Esophagus (tissue), 2 donors: Measurements from ENCODE around the gene COASY. TPM values are rescaled to one million over a fixed set of nuclear protein-coding genes. Genes with fewer than 3 reads are reported as not detected.
A peak's percentile ranks its signal among the peaks of the same experiment; 100 is the strongest.

Experiments
- H3K27ac ChIP-seq, 2 donors: one replicate each; pipeline ENCODE4 v1.5.1; 2013; ENCODE audit warnings: low read depth in 2 of 2, mild to moderate bottlenecking in 2 of 2, inconsistent platforms in 1 of 2, low read length in 1 of 2, moderate library complexity in 1 of 2
- H3K27me3 ChIP-seq, 2 donors: one replicate each; pipeline ENCODE4 v1.6.1; 2013; ENCODE audit warnings: low read length in 2 of 2, control low read depth in 1 of 2, mild to moderate bottlenecking in 1 of 2; ENCODE audit not compliant: insufficient read depth in 2 of 2, control insufficient read depth in 1 of 2
- H3K36me3 ChIP-seq, 2 donors: one replicate each; pipeline ENCODE4 v1.6.1; 2013; ENCODE audit warnings: low read length in 1 of 2; ENCODE audit not compliant: control insufficient read depth in 2 of 2, insufficient read depth in 2 of 2
- H3K4me1 ChIP-seq, 2 donors: one replicate each; pipeline ENCODE4 v1.6.1; 2013; ENCODE audit warnings: low read length in 1 of 2; ENCODE audit not compliant: control insufficient read depth in 2 of 2, insufficient read depth in 2 of 2
- H3K4me3 ChIP-seq, 2 donors: one replicate each; pipeline ENCODE4 v1.5.1; 2013; ENCODE audit warnings: low read length in 2 of 2, mild to moderate bottlenecking in 2 of 2, low read depth in 1 of 2, moderate library complexity in 1 of 2
- H3K9me3 ChIP-seq, 2 donors: one replicate each; pipeline ENCODE4 v1.6.1; 2013; ENCODE audit warnings: mild to moderate bottlenecking in 2 of 2, low read depth in 1 of 2, low read length in 1 of 2, moderate library complexity in 1 of 2; ENCODE audit not compliant: control insufficient read depth in 2 of 2, insufficient read depth in 1 of 2
- WGBS, 2 donors: extraction: QIAGEN DNeasy Blood & Tissue Kit; methylation state at CpG; one replicate each; pipeline ENCODE4 v1.1.7; 2013; 5-methylcytosine and 5-hydroxymethylcytosine counted together
- polyA plus RNA-seq, 2 donors: library from polyadenylated mRNA; stranded (reverse); fragments of 200-250 nt; gene quantifications; one replicate each; pipeline ENCODE4 v1.2.3, GENCODE V29; 2013
- donor health status: healthy with polysubstance abuse.
- donor health status: Bipolar disorder and iron deficiency.

The COASY gene
- polyA plus RNA-seq, 2 donors: 58.2 to 62.1 TPM

DNA sequence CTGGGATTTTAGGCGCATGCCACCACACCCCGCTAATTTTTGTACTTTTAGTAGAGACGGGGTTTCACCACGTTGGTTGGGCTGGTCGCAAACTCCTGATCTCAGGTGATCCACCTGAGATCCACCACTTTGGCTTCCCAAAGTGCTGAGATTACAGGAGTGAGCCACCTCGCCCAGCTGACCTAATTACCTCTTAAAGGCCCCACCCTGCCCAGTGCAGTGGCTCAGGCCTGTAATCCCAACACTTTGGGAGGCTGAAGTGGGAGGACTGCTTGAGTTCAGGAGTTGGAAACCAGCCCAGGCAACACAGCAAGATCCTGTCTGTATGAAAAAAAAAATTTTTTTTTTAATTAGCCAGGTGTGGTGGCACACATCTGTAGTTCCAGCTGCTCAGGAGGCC lies 2.9 kb upstream of the COASY start:
- Histone ChIP-seq H3K27ac (peak overlapping the region in 1 of 2 donors; percentile 63), H3K4me1 (peaks cover 9 to 21% of the 10 kb centered on the region in 2 donors), H3K4me3 (no peak overlapping the region), H3K36me3 (no peaks in the 10 kb centered on the region), H3K27me3 (no peaks in the 10 kb centered on the region), H3K9me3 (no peaks in the 10 kb centered on the region)
- WGBS, 2 donors: 71 to 72% methylated on average over 6 of the region's 6 CpGs

DNA sequence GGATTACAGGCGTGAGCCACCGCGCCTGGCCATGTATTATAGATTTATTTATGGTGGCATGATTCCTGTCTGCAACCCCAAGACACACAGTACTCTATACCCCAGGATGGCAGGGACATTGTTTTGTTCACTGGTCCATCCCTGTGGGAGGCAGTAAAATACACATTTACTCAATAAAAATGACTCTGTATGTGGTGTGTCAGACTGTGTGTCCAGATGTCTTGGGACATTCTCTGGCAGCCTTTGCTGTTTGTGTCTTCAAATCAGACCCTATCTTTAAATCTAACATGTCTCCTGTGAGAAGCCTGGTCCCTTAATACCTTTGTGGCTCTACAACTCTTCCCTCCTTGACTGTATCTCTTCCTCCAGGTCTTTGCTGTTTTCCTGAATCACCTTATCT lies 1.7 kb upstream of the COASY start:
- Histone ChIP-seq H3K9me3 (no peaks in the 10 kb centered on the region), H3K4me3 (no peak overlapping the region), H3K27me3 (no peaks in the 10 kb centered on the region), H3K36me3 (peaks cover 0 to 9% of the 10 kb centered on the region in 2 donors), H3K4me1 (peaks cover 9 to 19% of the 10 kb centered on the region in 2 donors), H3K27ac (no peak overlapping the region)
- 81 to 90% methylated on average over 3 of the region's 3 CpGs for WGBS, 2 donors

DNA sequence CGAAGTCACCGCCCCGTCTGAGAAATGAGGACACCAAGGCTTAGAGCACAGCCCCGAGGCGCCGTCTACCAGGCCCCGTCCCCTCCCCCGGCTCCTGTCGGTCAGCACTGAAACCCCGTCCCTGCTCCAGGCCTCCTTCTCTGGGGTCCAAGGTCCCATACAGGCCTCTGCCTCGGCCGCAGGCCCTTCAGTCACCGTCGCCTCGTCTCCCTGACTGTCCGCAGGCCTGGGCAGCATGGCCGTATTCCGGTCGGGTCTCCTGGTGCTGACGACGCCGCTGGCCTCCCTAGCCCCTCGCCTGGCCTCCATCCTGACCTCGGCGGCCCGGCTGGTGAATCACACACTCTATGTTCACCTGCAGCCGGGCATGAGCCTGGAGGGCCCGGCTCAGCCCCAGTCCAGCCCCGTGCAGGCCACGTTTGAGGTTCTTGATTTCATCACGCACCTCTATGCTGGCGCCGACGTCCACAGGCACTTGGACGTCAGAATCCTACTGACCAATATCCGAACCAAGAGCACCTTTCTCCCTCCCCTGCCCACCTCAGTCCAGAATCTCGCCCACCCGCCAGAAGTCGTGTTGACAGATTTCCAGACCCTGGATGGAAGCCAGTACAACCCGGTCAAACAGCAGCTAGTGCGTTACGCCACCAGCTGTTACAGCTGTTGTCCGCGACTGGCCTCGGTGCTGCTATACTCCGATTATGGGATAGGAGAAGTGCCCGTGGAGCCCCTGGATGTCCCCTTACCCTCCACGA lies 617 bp downstream of the COASY start:
- Histone ChIP-seq H3K27me3 (no peaks in the 10 kb centered on the region), H3K4me1 (peaks cover 13 to 32% of the 10 kb centered on the region in 2 donors), H3K9me3 (no peaks in the 10 kb centered on the region), H3K36me3 (peaks cover 3 to 18% of the 10 kb centered on the region in 2 donors), H3K4me3 (peak overlapping the region; percentile 91), H3K27ac (peak overlapping the region; percentile 89 to 97)
- WGBS, 2 donors: 7 to 8% methylated on average over 47 to 48 of the region's 48 CpGs

DNA sequence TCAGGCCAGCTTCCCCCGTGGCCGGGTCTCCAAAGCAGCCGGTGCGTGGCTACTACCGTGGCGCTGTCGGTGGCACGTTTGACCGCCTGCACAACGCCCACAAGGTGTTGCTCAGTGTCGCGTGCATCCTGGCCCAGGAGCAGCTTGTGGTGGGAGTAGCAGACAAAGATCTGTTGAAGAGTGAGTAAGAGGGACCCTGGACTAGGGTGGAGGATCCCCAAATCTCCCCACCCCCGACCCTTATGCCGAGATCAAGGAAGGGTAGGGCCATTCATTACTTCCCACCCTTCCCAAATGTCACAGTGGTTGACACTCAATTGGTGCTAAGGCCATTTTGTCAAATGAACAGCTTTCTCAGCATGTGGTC lies 1.2 kb downstream of the COASY start:
- Histone ChIP-seq H3K9me3 (no peaks in the 10 kb centered on the region), H3K36me3 (peaks cover 3 to 18% of the 10 kb centered on the region in 2 donors), H3K27me3 (no peaks in the 10 kb centered on the region), H3K27ac (peak overlapping the region; percentile 89 to 97), H3K4me1 (peaks cover 13 to 35% of the 10 kb centered on the region in 2 donors), H3K4me3 (peak overlapping the region; percentile 91)
- 53 to 60% methylated on average over 14 of the region's 14 CpGs for WGBS, 2 donors

DNA sequence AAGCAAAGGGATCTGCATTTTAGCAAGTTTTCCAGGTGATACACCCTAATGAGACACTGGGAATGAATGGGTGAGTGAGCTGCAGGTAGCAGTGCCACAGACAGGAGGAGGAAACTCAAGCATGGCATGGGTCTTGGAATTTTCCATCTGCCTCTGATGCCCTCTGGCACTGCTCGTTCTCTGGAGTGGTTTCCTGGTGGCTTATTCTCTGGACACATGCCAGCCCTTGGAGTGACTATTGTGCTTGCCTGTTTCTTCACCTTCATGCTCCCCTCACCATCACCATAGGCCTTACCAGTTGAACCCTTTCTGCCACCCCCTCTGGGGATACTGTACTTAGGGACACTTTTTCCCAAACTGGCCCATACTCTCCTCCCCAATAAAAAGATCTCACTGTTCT lies 1.6 kb downstream of the COASY start:
- H3K27ac ChIP-seq: peak overlapping the region; percentile 89 to 97
- peak overlapping the region; percentile 91 for H3K4me3 ChIP-seq
- H3K9me3 ChIP-seq: no peaks in the 10 kb centered on the region
- peaks cover 3 to 21% of the 10 kb centered on the region in 2 donors for H3K36me3 ChIP-seq
- 9 to 19% methylated on average over 1 of the region's 1 CpG for WGBS, 2 donors
- peaks cover 13 to 35% of the 10 kb centered on the region in 2 donors for H3K4me1 ChIP-seq
- H3K27me3 ChIP-seq: no peaks in the 10 kb centered on the region

DNA sequence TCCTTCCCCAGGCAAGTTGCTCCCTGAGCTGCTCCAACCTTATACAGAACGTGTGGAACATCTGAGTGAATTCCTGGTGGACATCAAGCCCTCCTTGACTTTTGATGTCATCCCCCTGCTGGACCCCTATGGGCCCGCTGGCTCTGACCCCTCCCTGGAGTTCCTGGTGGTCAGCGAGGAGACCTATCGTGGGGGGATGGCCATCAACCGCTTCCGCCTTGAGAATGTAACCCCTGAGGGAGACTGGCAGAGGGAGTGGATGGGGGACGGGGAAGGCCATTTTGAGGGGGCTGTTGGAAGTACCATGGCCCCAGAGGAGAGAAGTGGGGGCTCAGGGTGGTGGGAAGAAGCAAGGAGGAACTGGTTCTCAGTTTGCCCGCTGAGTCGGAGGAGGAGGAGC lies 2.0 kb downstream of the COASY start:
- Histone ChIP-seq H3K4me3 (peak overlapping the region in 1 of 2 donors; percentile 5), H3K27me3 (no peaks in the 10 kb centered on the region), H3K4me1 (peaks cover 13 to 38% of the 10 kb centered on the region in 2 donors), H3K36me3 (peaks cover 7 to 25% of the 10 kb centered on the region in 2 donors), H3K27ac (peak overlapping the region in 1 of 2 donors; percentile 97), H3K9me3 (no peaks in the 10 kb centered on the region)
- 81 to 85% methylated on average over 9 of the region's 9 CpGs for WGBS, 2 donors

DNA sequence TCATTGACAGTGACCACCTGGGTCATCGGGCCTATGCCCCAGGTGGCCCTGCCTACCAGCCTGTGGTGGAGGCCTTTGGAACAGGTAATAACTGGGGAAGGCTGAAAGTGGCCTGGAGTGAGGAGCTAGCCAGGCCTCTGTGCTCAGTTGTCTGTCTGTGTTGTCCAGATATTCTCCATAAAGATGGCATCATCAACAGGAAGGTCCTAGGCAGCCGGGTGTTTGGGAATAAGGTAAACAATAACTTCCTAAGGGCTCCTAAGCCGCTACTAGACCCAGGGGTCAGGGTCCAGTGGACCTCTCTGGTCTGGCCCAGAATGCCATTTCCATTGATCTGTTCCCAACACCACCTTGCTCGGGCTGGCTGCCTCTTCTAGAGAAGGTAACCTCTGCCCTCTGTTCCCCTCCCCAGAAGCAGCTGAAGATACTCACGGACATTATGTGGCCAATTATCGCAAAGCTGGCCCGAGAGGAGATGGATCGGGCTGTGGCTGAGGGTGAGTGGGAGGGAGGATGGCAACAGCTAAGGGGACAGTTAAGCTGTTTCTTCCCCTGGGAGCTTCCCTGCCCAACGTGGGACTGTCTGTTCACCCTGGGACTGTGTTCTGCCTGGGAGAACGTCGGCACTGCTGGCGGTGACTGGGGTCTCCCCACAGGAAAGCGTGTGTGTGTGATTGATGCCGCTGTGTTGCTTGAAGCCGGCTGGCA lies 3.0 kb downstream of the COASY start:
- Histone ChIP-seq H3K27ac (peak overlapping the region in 1 of 2 donors; percentile 94), H3K9me3 (no peaks in the 10 kb centered on the region), H3K4me3 (no peak overlapping the region), H3K27me3 (no peaks in the 10 kb centered on the region), H3K36me3 (peaks cover 15 to 35% of the 10 kb centered on the region in 2 donors), H3K4me1 (peaks cover 13 to 38% of the 10 kb centered on the region in 2 donors)
- WGBS, 2 donors: 86 to 88% methylated on average over 15 of the region's 15 CpGs

DNA sequence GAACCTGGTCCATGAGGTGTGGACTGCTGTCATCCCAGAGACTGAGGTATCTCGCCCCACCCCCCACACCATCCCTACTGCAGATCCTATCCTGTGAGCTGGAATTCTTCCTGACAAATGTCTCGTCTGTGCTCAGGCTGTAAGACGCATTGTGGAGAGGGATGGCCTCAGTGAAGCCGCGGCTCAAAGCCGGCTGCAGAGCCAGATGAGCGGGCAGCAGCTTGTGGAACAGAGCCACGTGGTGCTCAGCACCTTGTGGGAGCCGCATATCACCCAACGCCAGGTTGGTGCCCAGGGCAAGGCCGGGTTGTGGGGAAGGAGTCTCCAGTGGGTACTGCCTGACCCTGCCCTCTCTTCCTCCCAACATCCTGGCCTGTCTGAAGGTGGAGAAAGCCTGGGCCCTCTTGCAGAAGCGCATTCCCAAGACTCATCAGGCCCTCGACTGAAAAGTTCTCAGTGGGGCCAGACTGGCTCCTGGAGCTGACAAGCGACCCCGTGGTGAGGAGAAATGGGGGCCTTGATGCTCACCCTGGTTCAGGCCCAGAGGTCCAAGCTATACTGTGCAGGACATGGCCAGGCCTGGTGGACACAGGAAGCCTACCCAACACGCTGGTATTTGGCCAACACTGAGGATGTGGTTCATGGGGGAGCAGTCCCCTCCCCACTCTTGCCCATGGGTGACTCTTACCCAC lies 3.7 kb downstream of the COASY start:
- H3K36me3 ChIP-seq: peaks cover 18 to 38% of the 10 kb centered on the region in 2 donors
- WGBS, 2 donors: 89 to 91% methylated on average over 16 of the region's 16 CpGs
- peaks cover 13 to 38% of the 10 kb centered on the region in 2 donors for H3K4me1 ChIP-seq
- H3K9me3 ChIP-seq: no peaks in the 10 kb centered on the region
- no peak overlapping the region for H3K4me3 ChIP-seq
- peak overlapping the region in 1 of 2 donors; percentile 94 for H3K27ac ChIP-seq
- H3K27me3 ChIP-seq: no peaks in the 10 kb centered on the region

DNA sequence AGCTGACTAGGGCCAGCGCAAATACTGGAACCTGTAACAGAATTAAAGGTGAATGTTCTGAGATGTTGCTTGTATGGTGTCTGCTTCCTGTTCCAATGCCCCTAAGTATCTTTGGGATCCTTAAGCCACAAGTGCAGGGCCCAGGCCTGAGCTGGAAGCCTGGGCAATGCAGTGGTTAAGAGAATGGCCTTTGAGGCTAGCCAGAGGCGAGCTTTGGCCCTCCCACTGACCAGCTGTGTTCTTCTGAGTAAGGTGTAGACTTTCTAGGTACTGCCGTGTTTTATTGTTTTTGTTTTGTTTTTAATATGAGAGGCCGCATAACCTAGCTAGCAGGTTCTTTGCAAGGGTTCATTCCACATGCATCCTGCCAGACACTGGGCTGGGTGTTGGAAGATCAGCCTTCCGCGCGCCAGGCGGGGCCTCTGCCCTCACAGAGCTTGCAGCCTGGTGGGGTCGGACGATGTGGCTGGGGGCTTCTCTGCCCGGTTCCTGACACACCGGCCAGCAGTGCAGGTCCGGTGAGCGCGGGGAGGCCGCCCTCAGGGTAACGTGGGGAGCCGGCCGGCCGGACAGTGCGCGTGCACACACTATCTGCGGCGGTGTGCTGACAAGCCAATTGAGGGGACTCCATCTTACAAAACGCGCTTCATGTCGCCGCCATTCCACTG lies 4.4 kb downstream of the COASY start:
- Histone ChIP-seq H3K4me1 (peaks cover 13 to 35% of the 10 kb centered on the region in 2 donors), H3K27me3 (no peaks in the 10 kb centered on the region), H3K27ac (peak overlapping the region; percentile 89 to 94), H3K4me3 (peak overlapping the region; percentile 74 to 92), H3K36me3 (peaks cover 20 to 38% of the 10 kb centered on the region in 2 donors), H3K9me3 (no peaks in the 10 kb centered on the region)
- 30 to 31% methylated on average over 28 of the region's 28 CpGs for WGBS, 2 donors
